NCI-H748 treated with DMSO at 0.1 percent for 48 hours (cell line): ENCODE results near the gene ATRNL1.
"Not testable (repeated sequence)": the region's sequence is repeated elsewhere in the genome, so short reads cannot be mapped to it uniquely, and the experiment has no call there.

Experiments
- DNase-seq: peaks from one replicate; lab custom pipeline; 2025; lab: John Stamatoyannopoulos, UW

ATRNL1 gene

DNA sequence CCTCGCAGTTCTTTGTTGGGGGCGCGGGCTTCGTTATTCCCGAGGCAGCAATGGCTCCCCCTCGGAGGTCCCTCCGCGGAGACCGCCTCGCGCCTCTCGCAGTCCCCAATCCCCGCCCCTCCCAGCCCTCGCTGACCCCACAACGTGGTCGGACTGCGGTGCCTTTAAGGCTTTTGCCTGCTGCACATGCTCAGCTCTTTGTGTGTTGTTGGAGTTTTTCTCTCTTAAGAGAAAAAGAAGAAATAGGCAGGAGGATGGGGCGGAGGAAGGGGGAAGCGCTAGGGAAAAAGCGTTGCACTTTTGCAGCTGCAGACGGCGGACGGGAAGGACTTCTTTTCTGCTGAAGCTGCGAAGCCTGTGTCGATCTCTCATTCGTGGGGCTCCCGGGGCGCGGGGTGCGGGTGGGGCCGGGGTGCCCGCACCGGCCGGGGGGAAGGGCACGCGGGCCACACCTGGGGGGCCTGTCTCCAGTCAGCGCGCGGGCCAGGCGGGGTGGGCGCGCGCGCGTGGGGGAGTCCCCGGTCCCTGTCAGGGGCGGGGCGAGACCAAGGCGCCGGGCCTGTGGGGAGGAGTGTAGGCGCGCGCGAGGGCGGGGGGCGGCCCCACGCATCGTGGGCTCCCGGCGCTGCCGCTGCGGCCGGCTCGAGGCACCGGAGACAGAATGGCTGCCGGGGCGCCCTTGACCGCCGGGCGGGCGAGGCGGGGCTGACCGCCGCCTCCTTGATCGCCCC is 445 bp upstream of the ATRNL1 start:
- DNase-seq, result peak; percentile 4

DNA sequence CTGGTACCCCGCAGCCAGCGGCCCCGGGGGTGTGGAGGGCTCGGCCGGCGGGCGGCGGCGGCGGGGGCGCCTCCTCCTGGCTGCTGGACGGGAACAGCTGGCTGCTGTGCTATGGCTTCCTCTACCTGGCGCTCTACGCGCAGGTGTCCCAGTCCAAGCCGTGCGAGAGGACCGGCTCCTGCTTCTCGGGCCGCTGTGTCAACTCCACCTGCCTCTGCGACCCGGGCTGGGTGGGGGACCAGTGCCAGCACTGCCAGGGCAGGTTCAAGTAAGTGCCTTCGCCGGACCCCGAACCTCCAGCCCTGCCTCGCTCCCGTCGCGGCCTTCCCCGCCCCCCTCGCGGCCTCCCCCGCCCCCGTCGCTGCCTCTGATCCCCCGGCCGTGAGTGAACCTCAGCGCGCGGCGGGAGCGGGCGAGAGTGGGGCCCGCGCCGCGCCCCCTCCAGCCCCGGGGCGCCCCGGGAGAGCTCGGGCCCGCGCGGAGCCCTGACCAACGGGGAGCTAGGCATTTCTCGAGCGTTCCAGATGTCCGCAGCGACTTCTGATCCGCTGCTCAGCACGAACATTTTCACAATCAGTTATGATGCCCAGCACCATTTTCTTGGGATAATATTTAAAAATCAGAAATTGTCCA is 727 bp downstream of the ATRNL1 start:
- DNase-seq, result no peak

DNA sequence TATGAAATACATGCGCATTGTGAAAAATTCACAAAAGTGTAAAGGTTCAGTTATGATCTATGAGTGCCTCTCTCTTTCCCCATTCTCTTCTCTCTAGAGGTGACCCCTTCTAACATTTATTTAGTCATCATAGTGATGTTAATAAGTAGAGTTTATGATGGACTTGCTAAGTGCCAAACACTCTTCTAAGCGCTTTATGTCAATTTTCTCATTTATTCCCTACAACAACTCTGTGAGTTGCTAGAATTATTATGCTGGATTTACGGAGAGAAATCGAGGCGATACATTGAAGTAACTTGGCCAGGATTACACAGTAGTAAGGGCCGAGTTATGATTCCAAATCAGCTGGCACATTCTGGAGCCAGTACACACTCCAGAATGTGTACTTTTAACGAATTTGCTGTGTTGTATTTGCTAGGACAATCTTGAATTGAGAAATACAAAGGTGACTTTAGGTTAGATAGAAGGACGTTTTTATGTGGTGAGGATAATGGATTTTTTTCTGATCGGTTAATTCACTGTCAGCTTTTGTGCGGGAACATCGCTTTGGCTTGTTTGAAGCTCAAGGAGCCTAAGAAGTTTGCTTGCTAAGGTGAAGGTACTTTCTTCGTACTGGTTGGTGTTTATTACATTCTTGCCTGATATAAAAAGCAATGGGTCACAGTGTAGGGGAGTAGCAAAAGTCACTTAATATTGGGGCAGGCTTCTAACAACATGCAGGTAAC is 1.4 kb downstream of the ATRNL1 start:
- no peak for DNase-seq

DNA sequence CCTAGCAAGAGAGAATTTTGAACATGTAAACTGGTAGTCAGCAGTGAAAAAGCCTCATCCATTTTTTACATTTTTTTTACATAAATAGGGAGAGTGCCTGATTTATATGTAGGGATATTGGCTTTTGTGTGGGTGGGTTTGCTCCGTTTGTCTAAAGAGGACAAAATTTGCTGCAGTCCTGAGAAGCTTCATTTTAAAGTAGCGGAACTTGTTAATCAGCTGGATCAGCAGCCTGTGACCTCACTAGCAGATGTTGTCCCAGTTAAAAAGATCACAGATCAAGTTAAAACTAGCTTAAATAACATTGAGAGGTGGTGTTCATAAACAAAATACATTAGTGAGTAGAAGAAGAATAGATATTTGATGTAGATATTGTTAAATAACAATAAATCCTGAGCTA is 2.6 kb downstream of the ATRNL1 start:
- DNase-seq, result no peak

DNA sequence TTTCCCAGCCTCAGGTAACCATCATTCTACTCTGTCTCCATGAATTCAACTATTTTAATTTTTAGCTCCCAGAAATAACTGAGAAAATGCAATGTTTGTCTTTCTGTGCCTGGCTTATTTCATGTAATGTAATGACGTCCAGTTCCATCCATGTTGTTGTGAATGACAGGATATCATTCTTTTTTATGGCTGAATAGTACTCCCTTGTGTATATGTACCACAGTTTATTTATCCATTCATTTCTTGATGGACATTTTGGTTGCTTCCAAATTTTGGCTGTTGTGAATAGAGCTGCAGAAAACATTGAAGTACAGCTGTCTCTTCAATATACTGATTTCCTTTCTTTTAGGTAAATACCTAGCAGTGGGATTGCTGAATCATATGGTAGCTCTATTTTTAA is 10.5 kb downstream of the ATRNL1 start:
- DNase-seq, result no peak

DNA sequence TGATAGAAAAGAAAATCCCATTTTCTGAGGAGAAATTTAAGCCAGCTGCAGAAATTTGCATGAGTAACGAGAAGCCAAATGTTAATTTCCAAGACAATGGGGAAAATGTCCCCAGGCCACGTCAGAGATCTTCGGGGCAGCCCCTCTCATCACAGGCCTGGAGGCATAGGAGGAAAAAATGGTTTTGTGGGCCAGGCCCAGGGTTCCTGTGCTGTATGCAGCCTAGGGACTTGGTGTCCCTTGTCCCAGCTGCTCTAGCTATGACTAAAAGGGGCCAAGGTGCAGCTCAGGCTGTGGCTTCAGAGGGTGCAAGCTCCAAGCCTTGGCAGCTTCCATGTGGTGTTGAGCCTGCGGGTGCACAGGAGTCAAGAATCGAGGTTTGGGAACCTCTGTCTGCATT is 12.2 kb downstream of the ATRNL1 start:
- not testable (repeated sequence) for DNase-seq

DNA sequence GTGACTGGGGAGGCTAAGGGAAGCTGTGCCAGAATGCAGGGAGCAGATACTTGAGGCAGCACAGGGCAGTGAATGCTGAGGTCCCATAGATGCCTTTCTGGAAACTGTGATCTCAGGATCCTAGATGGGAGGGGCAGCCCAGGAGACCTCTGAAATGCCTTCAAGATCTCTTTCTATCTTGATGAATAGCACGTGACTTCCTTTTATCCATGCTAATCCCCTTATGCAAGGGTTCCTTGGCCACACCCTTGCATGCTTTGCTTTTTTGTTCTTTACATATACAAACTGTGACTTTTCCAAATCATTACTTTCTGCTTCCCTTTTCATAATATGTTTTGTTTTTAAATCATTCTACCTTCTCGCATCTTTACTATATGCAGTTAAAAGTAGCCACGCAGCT is 14.7 kb downstream of the ATRNL1 start:
- no peak for DNase-seq

DNA sequence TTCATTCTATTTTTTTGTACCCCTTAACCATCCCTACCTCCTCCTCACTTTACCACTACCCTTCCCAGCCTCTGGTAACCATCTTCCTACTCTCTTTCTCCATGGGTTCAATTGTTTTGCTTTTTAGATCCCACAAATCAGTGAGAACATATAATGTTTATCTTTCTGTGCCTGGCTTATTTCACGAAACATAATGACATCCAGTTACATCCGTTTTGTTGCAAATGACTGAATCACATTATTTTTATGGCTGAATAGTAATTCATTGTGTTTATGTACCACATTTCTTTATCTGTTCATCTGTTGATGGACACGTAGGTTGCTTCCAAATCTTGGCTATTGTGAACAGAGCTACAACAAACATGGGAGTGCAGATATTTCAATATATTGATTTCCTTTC is 24.1 kb downstream of the ATRNL1 start:
- no peak for DNase-seq

DNA sequence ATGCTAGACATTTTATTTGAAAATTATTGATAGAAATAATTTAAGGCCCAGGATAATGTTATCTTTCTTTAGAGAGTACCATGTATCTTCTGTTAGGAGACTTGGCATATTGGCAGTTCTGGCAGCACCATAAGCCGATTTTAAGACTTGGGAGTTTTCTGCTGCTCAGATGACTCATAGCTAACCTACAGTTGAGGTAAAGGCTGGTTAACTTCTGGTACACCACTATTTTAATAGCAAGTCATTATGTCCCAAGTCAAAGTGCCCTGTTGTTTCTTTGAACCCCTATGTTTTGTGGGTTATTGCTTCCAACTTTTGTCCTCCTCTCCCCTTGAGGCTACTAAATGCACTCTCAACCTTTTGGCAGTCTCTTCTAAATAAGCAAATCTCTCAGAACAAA is 25.2 kb downstream of the ATRNL1 start:
- DNase-seq, result no peak

DNA sequence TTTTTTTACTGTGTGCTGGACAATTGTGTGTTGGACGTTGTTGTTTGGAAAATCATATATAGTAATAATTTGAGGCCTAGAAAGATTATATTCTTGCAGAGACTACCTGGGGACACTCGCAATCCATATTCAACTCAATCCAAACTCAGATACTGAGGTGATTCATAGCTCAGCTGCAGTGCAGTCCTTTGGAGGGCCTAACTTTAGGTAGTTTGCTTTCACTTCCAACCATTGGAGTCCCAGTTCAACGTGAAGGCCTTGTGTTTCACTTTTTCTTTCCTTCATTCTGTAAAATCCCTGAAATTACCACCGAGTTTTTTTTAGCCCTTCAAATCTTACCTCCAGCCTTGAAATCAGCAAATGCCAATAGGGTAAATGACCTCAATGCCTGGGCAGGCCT is 32.3 kb downstream of the ATRNL1 start:
- no peak for DNase-seq

DNA sequence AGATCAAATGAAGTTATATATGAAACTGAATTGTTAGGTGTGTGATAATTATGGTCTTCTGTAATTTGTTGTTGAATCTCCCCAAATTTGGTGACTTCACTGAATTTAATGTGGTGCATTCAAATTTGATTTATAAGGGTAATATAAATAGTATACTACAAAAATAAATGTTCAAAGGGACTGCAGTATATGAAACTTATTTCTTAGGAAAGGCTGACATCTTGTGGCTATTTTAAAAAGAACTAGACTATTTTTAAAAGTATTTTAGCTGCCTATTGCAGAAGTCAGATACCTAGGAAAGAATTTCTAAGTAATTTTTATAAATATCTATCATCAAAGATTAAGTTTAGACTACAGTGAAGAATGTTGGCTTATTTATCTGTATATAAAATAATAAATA is 36.6 kb downstream of the ATRNL1 start:
- no peak for DNase-seq

DNA sequence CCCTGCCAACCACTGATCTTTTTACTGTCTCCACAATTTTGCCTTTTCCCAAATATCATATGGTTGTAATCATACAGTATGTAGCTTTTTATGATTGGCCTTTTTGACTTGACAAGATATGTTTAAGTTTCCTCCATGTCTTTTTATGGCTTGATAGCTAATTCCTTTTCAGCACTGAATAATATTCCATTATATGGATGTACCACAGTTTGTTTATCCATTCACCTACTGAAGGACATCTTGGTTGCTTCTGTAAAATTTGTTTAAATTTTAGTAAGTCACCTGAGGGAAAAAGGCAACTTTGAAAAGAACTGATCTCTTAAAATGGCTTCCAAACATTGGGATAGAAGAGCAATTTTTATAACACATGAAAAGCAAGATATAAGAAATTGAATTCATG is 43.5 kb downstream of the ATRNL1 start:
- no peak for DNase-seq

DNA sequence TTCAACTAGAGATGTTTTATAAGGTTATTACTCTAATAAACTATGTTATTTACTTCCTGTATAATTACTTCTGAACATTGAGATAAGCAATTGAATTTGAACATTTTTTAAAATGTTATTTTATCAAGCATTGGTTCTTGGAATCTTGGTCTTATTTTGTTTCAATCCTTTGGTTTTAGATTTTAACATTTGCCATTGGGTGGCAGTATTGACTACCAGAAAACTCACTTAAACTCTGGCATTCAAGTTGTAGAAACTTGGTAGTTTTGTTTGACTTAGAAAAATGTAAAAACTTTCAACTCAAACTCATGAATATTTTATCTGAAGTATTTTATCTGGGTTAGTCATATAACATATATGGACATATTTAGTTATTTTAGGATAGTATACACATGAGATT is 48.1 kb downstream of the ATRNL1 start:
- DNase-seq, result no peak

DNA sequence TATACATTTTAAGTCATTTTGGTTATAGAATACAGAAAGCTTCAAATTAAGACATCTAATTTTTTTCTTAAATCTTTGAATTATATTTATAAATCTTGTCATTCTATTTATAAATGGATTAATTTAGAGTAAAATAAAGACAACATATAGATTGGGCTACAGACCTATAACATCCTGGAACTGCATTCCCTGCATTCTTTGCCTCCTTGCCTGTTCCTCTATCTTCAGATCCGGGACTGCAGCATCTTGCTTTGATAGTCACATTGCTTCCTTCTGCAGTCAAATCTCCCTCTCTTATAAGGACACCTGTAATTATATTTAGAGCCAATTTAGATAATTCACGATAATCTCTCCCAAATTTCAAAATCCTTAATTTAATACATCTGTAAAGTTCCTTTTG is 64.2 kb downstream of the ATRNL1 start:
- DNase-seq, result no peak

DNA sequence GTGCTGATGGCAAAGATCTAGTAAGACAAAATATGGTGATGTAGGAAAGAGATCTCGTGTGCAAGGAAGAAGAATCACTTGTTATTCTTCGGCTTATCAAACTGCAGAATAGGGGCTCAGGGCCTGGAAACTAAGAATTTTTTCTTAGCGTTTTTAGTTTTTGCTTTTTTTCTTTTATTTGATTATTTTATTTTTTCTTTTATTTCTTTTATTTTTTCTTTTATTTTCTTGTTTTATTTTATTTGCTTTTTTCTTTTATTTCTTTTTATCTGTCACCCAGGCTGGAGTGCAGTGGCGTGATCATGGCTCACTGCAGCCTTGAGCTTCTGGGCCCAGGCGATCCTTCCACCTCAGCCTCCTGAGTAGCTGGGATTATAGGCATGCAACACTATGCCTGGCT is 70.0 kb downstream of the ATRNL1 start:
- no peak for DNase-seq

DNA sequence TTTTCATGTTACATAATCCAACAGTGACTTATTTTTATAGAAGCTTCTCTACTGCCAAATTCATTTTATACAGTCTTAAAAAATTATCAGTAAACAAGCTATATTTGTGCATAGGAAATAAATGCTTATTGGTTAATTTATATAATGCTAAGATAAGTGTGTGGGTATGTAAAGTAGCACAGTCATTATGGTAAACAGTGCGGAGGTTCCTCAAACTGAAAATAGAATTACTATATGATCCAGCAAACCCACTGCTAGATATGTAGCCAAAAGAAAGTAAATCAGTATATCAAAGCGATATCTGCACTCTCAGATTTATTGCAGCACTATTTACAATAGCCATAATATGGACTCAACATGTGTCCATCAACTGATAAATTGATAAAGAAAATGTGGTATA is 71.1 kb downstream of the ATRNL1 start:
- DNase-seq, result no peak

DNA sequence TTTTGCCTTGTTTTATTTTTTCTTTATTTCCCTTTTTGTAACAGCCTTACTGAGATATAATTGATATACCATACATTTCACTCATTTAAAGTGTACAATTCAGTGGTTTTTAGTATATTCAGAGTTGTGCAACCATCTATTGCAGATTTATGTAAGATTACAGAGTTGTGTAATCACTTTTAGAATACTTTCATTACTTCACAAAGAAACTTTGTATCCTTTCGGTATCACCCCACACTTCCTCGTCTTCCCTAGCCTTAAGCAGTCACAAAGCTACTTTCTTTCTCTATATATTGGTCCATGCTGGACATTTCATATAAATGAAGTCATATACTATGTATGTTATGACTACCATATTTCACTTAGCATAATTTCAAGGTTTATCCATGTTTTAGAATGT is 74.6 kb downstream of the ATRNL1 start:
- no peak for DNase-seq

DNA sequence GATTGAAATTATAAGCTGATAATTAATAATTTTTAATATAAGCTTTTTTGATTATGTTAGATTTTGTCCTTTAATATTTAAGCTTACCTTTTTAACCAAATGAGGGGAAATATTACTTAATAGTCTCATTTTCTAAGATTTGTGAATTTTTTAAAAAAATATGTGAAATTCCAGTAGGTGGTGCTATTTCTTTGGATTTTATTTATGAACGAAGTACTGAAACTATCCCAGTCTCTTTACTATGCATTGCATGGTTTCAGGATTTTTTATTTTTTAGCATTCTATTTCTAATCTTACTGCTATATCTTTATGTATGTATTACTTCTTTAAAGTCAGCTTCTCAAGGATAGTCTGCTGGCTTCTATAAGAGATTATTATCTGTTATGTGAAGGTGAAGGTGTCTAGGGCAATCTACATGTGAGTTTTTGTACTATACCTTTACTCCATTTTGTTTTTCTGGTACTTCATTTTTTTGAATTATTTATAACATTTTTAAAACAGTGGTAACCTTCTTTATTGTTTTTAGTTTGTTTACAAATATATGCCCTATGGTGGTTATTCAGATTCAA is 78.3 kb downstream of the ATRNL1 start:
- no peak for DNase-seq

DNA sequence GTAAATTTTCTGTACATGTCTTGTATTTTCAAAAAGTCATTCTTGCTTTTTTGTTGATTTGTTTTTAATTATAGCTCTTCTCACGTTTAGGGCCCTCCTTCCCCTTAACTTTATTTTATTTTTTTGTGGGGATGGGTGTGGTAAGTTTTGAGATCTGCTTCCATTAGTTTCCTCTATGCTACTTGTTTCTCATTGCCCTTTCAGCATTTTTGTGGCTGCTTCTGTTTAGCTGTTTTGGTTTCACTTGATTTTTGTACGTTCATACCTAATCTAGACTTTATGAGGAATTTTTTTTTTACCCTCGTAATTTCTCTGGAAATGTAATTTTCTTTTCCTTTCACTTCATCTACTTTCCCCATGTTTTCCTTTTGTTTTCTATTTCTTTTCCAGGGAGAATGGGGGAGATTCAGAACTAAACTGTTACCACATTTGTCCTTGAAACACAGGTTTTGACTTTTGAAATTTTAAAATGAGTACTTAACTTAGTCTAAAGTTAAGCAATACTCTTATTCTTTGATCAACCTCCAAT is 80.8 kb downstream of the ATRNL1 start:
- DNase-seq, result no peak

DNA sequence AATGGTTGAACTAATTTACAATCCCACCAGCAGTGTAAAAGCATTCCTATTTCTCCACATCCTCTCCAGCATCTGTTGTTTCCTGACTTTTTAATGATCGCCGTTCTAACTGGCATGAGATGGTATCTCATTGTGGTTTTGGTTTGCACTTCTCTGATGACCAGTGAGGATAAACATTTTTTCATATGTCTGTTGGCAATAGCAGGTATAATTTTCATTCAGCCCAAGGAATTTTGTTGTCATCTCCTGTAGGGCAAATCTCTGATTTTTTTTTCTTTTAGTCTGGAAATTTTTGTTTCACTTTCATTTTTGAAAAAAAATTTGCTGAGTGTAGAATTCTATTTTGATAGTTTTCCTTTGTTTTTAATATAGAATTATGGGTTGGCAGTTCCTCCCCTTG is 114.1 kb downstream of the ATRNL1 start:
- not testable (repeated sequence) for DNase-seq

DNA sequence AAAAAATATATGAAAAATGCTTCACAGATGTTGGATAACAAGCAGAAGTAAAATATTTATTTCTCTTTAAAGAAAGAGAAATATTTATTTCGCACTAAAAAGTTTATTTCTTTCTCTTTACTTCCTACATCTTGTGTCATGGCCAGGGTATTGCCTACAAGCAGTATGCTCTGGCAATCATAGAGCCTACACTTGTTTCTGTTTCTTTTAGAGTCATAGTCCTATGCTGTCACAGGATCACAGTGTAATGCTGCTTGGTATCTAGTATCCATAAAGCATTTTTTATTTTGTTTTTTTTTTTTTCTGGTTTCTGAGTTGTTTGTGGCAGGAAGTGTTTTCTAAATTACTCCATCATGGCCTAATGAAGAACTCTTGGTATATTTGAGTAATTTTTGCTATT is 116.0 kb downstream of the ATRNL1 start:
- DNase-seq, result no peak

DNA sequence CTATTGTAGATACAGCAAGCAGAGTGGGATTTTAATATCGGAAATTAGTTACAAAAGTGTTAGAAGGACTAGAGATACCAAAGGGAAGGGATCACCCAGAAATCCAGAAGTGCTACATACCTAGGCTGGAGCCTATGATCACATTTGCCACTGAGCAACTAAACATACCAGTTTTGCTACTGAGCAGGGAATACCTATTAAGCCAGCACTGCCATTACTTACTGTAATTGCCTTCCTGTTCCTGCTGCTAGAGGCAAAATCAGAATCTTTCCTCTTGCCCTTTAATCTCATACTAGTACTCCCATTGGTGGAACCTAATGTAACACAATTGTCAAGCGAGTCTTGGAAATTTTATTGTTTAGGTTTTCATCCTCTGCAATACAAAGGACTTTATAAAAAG is 121.7 kb downstream of the ATRNL1 start:
- DNase-seq, result no peak

DNA sequence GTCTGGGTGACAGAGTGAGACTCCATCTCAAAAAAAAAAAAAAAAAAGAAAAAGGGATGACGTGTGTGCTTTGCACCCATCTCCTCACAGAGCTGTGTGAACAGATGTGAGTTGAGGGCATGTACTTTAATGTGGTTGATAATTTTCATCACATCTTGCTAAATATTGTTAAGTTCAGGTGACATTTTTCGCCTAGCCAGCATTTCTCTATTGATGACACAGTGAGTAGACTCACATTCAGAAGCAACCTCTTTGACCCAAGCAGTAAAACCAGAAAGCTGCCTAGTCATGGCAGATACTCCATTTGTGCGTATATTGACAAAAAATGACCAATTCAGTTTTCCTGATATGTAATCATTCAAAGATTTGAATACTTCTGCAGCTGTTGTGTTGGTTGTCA is 126.0 kb downstream of the ATRNL1 start:
- no peak for DNase-seq
